NB4 (cell line): Measurements from ENCODE around the gene MSH3.
"Not testable (repeated sequence)": the region's sequence is repeated elsewhere in the genome, so short reads cannot be mapped to it uniquely, and the experiment has no call there.

Source experiments
- DNase-seq: peaks from one replicate; pipeline ENCODE4 v3.0.0; 2010; ENCODE audit warnings: low read depth
- H3K4me3 ChIP-seq: one replicate; pipeline ENCODE4 v1.5.1; 2011; ENCODE audit warnings: mild to moderate bottlenecking, low read depth, low read length, moderate library complexity
- CTCF ChIP-seq: IDR thresholded peaks from one replicate; pipeline ENCODE4 v1.5.1; 2012; ENCODE audit warnings: low read depth, low read length
- MAX ChIP-seq: IDR thresholded peaks from 2 replicates; pipeline ENCODE4 v1.6.1; 2011; ENCODE audit warnings: low read depth, low read length
- MYC ChIP-seq: IDR thresholded peaks from 2 replicates; pipeline ENCODE4 v1.6.1; 2011; ENCODE audit warnings: low read depth, low read length
- POLR2A ChIP-seq: IDR thresholded peaks from 2 replicates; pipeline ENCODE4 v1.6.1; 2011; ENCODE audit warnings: mild to moderate bottlenecking; ENCODE audit not compliant: insufficient read length; ENCODE audit errors: extremely low read depth

The MSH3 gene

GRCh38 chr5:80885396-80886000 lies 231.0 kb downstream of the MSH3 start:
- DNase-seq = no peak
- no peak for TF ChIP-seq CTCF
- no peak for TF ChIP-seq POLR2A
- TF ChIP-seq MYC = no peak
- no peak for TF ChIP-seq MAX
- H3K4me3 ChIP-seq = no peak overlapping the region

- no peak for DNase-seq
- no peak for TF ChIP-seq POLR2A
- no peak for TF ChIP-seq MYC
- no peak for TF ChIP-seq MAX
- no peak for TF ChIP-seq CTCF
- H3K4me3 ChIP-seq = no peak overlapping the region
Observed at GRCh38 chr5:80894083-80894482, 239.6 kb downstream of the MSH3 start.

GRCh38 chr5:80895523-80895922 lies 241.1 kb downstream of the MSH3 start:
- H3K4me3 ChIP-seq = no peak overlapping the region
- TF ChIP-seq MYC (no peak), CTCF (no peak), MAX (no peak), POLR2A (no peak)
- no peak for DNase-seq

- not testable (repeated sequence) for H3K4me3 ChIP-seq, DNase-seq
Observed at GRCh38 chr5:80902624-80903023, 248.2 kb downstream of the MSH3 start.

GRCh38 chr5:80904533-80905187 lies 250.2 kb downstream of the MSH3 start:
- no peak overlapping the region for H3K4me3 ChIP-seq
- no peak for DNase-seq
- TF ChIP-seq MAX (no peak), POLR2A (no peak), CTCF (no peak), MYC (no peak)

GRCh38 chr5:80905405-80905804 lies 251.0 kb downstream of the MSH3 start:
- DNase-seq = peak; percentile 46
- TF ChIP-seq MAX (no peak), MYC (no peak), CTCF (no peak), POLR2A (no peak)

More at GRCh38 chr5:80905405-80905804, 251.0 kb downstream of the MSH3 start:
- H3K4me3 ChIP-seq = no peak overlapping the region
